GM21786 (cell line): ENCODE results near the gene HES4.
"Not testable (repeated sequence)": the region's sequence is repeated elsewhere in the genome, so short reads cannot be mapped to it uniquely, and the experiment has no call there.

Experiments
- ATAC-seq: cut with Tn5 transposase; IDR thresholded peaks from one replicate; pipeline ENCODE4 v1.9.1; 2021; ENCODE audit not compliant: unreplicated experiment

HES4 gene

GRCh38 chr1:1033731-1034438 lies 34.0 kb upstream of the HES4 start:
- ATAC-seq: no peak

- peak; percentile 81 for ATAC-seq
Measured at GRCh38 chr1:1033009-1033587, 33.2 kb upstream of the HES4 start.

- ATAC-seq: no peak
Measured at GRCh38 chr1:1032424-1032823, 32.5 kb upstream of the HES4 start.

GRCh38 chr1:1031659-1032235 lies 31.9 kb upstream of the HES4 start:
- ATAC-seq: no peak

- not testable (repeated sequence) for ATAC-seq
Measured at GRCh38 chr1:1030867-1031658, 31.2 kb upstream of the HES4 start.

- ATAC-seq: no peak
Measured at GRCh38 chr1:1027791-1028190, 27.9 kb upstream of the HES4 start.

GRCh38 chr1:1026599-1027413 lies 26.9 kb upstream of the HES4 start:
- no peak for ATAC-seq

GRCh38 chr1:1025730-1026129 lies 25.8 kb upstream of the HES4 start:
- ATAC-seq: no peak

- no peak for ATAC-seq
Measured at GRCh38 chr1:1024771-1025699, 25.1 kb upstream of the HES4 start.

- ATAC-seq: no peak
Measured at GRCh38 chr1:1024149-1024770, 24.4 kb upstream of the HES4 start.

- no peak for ATAC-seq
Measured at GRCh38 chr1:1023700-1024099, 23.8 kb upstream of the HES4 start.

GRCh38 chr1:1022302-1023009 lies 22.6 kb upstream of the HES4 start:
- ATAC-seq: no peak

- no peak for ATAC-seq
Measured at GRCh38 chr1:1021920-1022259, 22.0 kb upstream of the HES4 start.

- no peak for ATAC-seq
Measured at GRCh38 chr1:1021010-1021919, 21.4 kb upstream of the HES4 start.

GRCh38 chr1:1020415-1021009 lies 20.6 kb upstream of the HES4 start:
- ATAC-seq: peak; percentile 7

GRCh38 chr1:1020000-1020404 lies 20.1 kb upstream of the HES4 start, which contains the start of gene AGRN:
AGRN (plus strand) TSS chr1:1020120; CDS start chr1:1020173, 53 bp downstream.
- ATAC-seq: peak; percentile 21
